Measurements from ENCODE around the gene RHOV. TPM values are rescaled to one million over a fixed set of nuclear protein-coding genes. Genes with fewer than 3 reads are reported as not detected.

The RHOV gene
- total RNA-seq, 2 donors from 2014 or later: not detected

GRCh38 chr15:40879609-40880008 lies 5.6 kb upstream of the RHOV start:
- Histone ChIP-seq H3K4me1 (ENCODE audit: control insufficient read depth in 1 of 2, low read depth in 2 of 2) (no peaks in the 10 kb centered on the region), H3K9me3 (no peaks in the 10 kb centered on the region), H3K36me3 (no peaks in the 10 kb centered on the region), H3K27me3 (replicated peaks; ENCODE audit: insufficient read depth) (no peaks in the 10 kb centered on the region), H3K27ac (no peak overlapping the region), H3K4me3 (no peak overlapping the region)
- TF ChIP-seq CTCF (IDR thresholded peaks at IDR 0.05): no peak
- ATAC-seq (ENCODE audit: insufficient number of reproducible peaks, low FRiP score, low read depth): no peak
- no peak for DNase-seq (ENCODE audit: low spot score)

GRCh38 chr15:40878785-40879184 lies 4.8 kb upstream of the RHOV start:
- no peak for TF ChIP-seq CTCF (IDR thresholded peaks at IDR 0.05)
- ATAC-seq (ENCODE audit: insufficient number of reproducible peaks, low FRiP score, low read depth): no peak
- no peaks in the 10 kb centered on the region for H3K9me3 ChIP-seq

GRCh38 chr15:40877694-40878093 lies 3.7 kb upstream of the RHOV start:
- Histone ChIP-seq H3K4me1 (ENCODE audit: control insufficient read depth in 1 of 2, low read depth in 2 of 2) (peaks cover 0 to 11% of the 10 kb centered on the region in 2 donors), H3K4me3 (no peak overlapping the region), H3K36me3 (no peaks in the 10 kb centered on the region), H3K27me3 (replicated peaks; ENCODE audit: insufficient read depth) (no peaks in the 10 kb centered on the region), H3K9me3 (no peaks in the 10 kb centered on the region), H3K27ac (no peak overlapping the region)
- DNase-seq (ENCODE audit: low spot score): no peak
- ATAC-seq (ENCODE audit: insufficient number of reproducible peaks, low FRiP score, low read depth): no peak
- no peak for TF ChIP-seq CTCF (IDR thresholded peaks at IDR 0.05)

More at GRCh38 chr15:40878785-40879184, 4.8 kb upstream of the RHOV start:
- Histone ChIP-seq H3K27ac (no peak overlapping the region), H3K27me3 (replicated peaks; ENCODE audit: insufficient read depth) (no peaks in the 10 kb centered on the region), H3K4me1 (ENCODE audit: control insufficient read depth in 1 of 2, low read depth in 2 of 2) (peaks cover 0 to 6% of the 10 kb centered on the region in 2 donors), H3K36me3 (no peaks in the 10 kb centered on the region), H3K4me3 (no peak overlapping the region)
- no peak for DNase-seq (ENCODE audit: low spot score)

- H3K27ac ChIP-seq: no peak overlapping the region
- TF ChIP-seq CTCF (IDR thresholded peaks at IDR 0.05): no peak
- peaks cover 0 to 11% of the 10 kb centered on the region in 2 donors for H3K4me1 ChIP-seq (ENCODE audit: control insufficient read depth in 1 of 2, low read depth in 2 of 2)
- no peaks in the 10 kb centered on the region for H3K36me3 ChIP-seq
- H3K4me3 ChIP-seq: no peak overlapping the region
- no peaks in the 10 kb centered on the region for H3K9me3 ChIP-seq
- no peaks in the 10 kb centered on the region for H3K27me3 ChIP-seq (replicated peaks; ENCODE audit: insufficient read depth)
- DNase-seq (ENCODE audit: low spot score): no peak
- no peak for ATAC-seq (ENCODE audit: insufficient number of reproducible peaks, low FRiP score, low read depth)
Observed at GRCh38 chr15:40875991-40876730, 2.1 kb upstream of the RHOV start.

- Histone ChIP-seq H3K4me3 (peak overlapping the region; percentile 73), H3K27me3 (replicated peaks; ENCODE audit: insufficient read depth) (no peaks in the 10 kb centered on the region), H3K36me3 (no peaks in the 10 kb centered on the region), H3K4me1 (ENCODE audit: control insufficient read depth in 1 of 2, low read depth in 2 of 2) (peaks cover 0 to 11% of the 10 kb centered on the region in 2 donors), H3K9me3 (no peaks in the 10 kb centered on the region), H3K27ac (no peak overlapping the region)
- DNase-seq (ENCODE audit: low spot score): no peak
- ATAC-seq (ENCODE audit: insufficient number of reproducible peaks, low FRiP score, low read depth): no peak
- no peak for TF ChIP-seq CTCF (IDR thresholded peaks at IDR 0.05)
Observed at GRCh38 chr15:40872791-40873693, 992 bp downstream of the RHOV start.

Measured in thoracic aorta (tissue), 2 donors.